ENCODE data around the gene APOL3.

- TF ChIP-seq POLR2A (IDR thresholded peaks at IDR 0.05; ENCODE audit: insufficient read depth in 1 of 2, low read depth in 2 of 2, low read length in 2 of 2) = no peak
- no peak for TF ChIP-seq CTCF (CRISPR knock-in tag; IDR thresholded peaks at IDR 0.05)
- no peak for TF ChIP-seq FOXP4 (CRISPR knock-in tag; IDR thresholded peaks at IDR 0.05)
- TF ChIP-seq EP300 (IDR thresholded peaks at IDR 0.05; ENCODE audit: low read depth in 2 of 2, low read length in 2 of 2) = no peak
- no peak for TF ChIP-seq EP300 (CRISPR knock-in tag; IDR thresholded peaks at IDR 0.05; ENCODE audit: borderline replicate concordance)
- TF ChIP-seq PHF20 (CRISPR knock-in tag; IDR thresholded peaks at IDR 0.05) = no peak
- TF ChIP-seq YEATS2 (CRISPR knock-in tag; IDR thresholded peaks at IDR 0.05; ENCODE audit: borderline replicate concordance) = no peak
- TF ChIP-seq SAFB2 (CRISPR knock-in tag; IDR thresholded peaks at IDR 0.05; ENCODE audit: borderline replicate concordance, low read depth) = no peak
These were observed 12.1 kb downstream of the APOL3 start for GRCh38 chr22:36148411-36148810.

Data from HepG2 (cell line).